ENCODE results near the gene EXTL2.

- TF ChIP-seq POLR2AphosphoS5 (IDR thresholded peaks at IDR 0.05; ENCODE audit: borderline replicate concordance, low read depth, low read length): no peak
- no peak for TF ChIP-seq EZH2 (IDR thresholded peaks at IDR 0.05)
- no peak for TF ChIP-seq FOXP2 (optimal IDR thresholded peaks at IDR 0.05; ENCODE audit: control extremely low read depth, extremely low read length, insufficient read depth)
Observed at GRCh38 chr1:100926240-100926639, 31.6 kb upstream of the EXTL2 start.
